ENCODE data around the gene RAB1B.

- TF ChIP-seq, protein P1, sequence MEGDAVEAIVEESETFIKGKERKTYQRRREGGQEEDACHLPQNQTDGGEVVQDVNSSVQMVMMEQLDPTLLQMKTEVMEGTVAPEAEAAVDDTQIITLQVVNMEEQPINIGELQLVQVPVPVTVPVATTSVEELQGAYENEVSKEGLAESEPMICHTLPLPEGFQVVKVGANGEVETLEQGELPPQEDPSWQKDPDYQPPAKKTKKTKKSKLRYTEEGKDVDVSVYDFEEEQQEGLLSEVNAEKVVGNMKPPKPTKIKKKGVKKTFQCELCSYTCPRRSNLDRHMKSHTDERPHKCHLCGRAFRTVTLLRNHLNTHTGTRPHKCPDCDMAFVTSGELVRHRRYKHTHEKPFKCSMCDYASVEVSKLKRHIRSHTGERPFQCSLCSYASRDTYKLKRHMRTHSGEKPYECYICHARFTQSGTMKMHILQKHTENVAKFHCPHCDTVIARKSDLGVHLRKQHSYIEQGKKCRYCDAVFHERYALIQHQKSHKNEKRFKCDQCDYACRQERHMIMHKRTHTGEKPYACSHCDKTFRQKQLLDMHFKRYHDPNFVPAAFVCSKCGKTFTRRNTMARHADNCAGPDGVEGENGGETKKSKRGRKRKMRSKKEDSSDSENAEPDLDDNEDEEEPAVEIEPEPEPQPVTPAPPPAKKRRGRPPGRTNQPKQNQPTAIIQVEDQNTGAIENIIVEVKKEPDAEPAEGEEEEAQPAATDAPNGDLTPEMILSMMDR (IDR thresholded peaks at IDR 0.05), result no peak
- TF ChIP-seq POLR2A (IDR thresholded peaks at IDR 0.05) (no peak), EP300 (IDR thresholded peaks at IDR 0.05) (no peak), POLR2AphosphoS5 (IDR thresholded peaks at IDR 0.05) (no peak)
These were observed 20.6 kb upstream of the RAB1B start for GRCh38 chr11:66247801-66248200.
